Measurements from ENCODE around the gene CD40LG.

- TF ChIP-seq POLR2AphosphoS5 (IDR thresholded peaks at IDR 0.05; ENCODE audit: low read depth, low read length) (no peak), TAF1 (IDR thresholded peaks at IDR 0.05; ENCODE audit: borderline replicate concordance, low read depth, low read length) (no peak), POLR2A (IDR thresholded peaks at IDR 0.05; ENCODE audit: low read depth, low read length) (no peak)
Measured at GRCh38 chrX:136635235-136635634, 12.7 kb upstream of the CD40LG start.

Measured in GM12892 (cell line).